Fibroblast of the aortic adventitia (primary cell): ENCODE results near the gene TBC1D22A. TPM values are rescaled to one million over a fixed set of nuclear protein-coding genes. Genes with fewer than 3 reads are reported as not detected.
A peak's percentile ranks its signal among the peaks of the same experiment; 100 is the strongest.

Experiments used
- DNase-seq: peaks from one replicate; pipeline ENCODE4 v3.0.0-alpha.2; 2010; ENCODE audit warnings: low read depth
- H3K4me3 ChIP-seq: 2 replicates; pipeline ENCODE4 v1.5.1; 2011; ENCODE audit warnings: low read depth, mild to moderate bottlenecking, control low read depth, low read length, moderate library complexity
- total RNA-seq: library from RNA; depleted of rRNA; stranded (reverse); fragments of >200 nt; gene quantifications from 2 replicates; pipeline ENCODE4 v1.2.3, GENCODE V29; 2012; ENCODE audit warnings: low replicate concordance
- TF ChIP-seq, protein P1 (sequence below): IDR thresholded peaks from 2 replicates; pipeline ENCODE4 v1.5.1; 2011; ENCODE audit warnings: mild to moderate bottlenecking, low read length, control low read depth, inconsistent platforms; ENCODE audit not compliant: insufficient read depth

TBC1D22A gene
- total RNA-seq, 1 donor = 13.8 TPM

DNA sequence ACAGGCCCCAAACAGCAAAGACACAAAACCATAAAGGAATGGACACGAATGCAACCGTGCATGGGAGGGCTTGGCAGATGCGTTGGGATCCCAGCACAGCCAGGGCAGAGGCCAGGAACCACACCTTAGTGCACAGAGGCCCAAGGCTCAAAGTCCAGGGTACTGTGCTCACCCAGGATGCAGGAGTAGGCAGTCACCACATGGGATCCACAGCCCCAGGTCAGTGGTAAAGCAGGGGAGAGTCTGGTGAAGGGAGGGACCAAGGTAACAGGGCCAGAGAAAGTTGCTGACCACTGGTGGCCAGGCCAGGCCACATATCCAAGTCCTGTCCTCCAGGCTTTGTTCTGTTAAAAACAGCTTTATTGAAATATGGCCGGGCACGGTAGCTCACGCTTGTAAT, 17.9 kb upstream of the TBC1D22A start:
- no peak for DNase-seq
- no peak overlapping the region for H3K4me3 ChIP-seq
- TF ChIP-seq, protein P1, sequence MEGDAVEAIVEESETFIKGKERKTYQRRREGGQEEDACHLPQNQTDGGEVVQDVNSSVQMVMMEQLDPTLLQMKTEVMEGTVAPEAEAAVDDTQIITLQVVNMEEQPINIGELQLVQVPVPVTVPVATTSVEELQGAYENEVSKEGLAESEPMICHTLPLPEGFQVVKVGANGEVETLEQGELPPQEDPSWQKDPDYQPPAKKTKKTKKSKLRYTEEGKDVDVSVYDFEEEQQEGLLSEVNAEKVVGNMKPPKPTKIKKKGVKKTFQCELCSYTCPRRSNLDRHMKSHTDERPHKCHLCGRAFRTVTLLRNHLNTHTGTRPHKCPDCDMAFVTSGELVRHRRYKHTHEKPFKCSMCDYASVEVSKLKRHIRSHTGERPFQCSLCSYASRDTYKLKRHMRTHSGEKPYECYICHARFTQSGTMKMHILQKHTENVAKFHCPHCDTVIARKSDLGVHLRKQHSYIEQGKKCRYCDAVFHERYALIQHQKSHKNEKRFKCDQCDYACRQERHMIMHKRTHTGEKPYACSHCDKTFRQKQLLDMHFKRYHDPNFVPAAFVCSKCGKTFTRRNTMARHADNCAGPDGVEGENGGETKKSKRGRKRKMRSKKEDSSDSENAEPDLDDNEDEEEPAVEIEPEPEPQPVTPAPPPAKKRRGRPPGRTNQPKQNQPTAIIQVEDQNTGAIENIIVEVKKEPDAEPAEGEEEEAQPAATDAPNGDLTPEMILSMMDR = no peak

DNA sequence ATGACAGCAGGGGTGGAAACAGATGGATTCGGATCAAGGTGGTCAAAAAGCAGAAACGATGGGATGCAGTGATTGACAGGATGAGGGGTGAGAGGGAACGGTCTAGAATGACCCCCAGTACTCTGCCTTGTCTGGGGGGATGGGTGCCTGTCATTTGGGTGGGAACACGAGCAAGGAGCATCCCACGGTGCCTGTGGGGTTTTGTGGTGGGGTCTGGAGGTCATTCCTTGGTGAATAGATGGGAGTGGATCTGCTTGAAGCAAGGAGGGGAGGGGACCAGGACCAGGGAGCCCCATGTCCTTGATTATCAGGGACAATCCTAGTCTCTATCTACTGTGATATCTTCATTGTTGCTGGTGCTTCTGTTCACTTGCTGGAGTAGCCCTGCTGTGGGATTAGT, 16.3 kb upstream of the TBC1D22A start:
- TF ChIP-seq, protein P1 = no peak
- no peak overlapping the region for H3K4me3 ChIP-seq

DNA sequence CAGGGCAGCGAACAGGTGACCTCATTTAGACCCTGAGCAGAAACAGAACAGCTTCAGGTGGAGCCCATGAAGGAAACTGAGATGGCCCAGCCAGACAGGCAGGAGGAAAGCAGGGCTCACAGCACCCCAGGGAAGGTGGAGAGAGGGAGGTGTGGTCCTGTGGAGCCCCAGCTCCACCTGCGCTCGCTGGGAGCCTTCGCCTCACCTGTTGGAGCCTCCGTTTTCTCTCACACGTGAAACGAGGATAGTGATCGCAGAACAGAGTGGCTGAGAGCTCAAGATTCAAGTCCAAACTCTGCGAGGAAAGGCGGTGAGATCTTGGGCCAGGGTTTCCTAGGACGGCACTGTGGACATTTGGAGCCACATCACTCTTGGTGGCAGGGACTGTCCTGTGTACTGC, 15.8 kb upstream of the TBC1D22A start:
- TF ChIP-seq, protein P1 = no peak
- DNase-seq = no peak
- H3K4me3 ChIP-seq = no peak overlapping the region

More for the DNA sequence above, 16.3 kb upstream of the TBC1D22A start:
- no peak for DNase-seq

DNA sequence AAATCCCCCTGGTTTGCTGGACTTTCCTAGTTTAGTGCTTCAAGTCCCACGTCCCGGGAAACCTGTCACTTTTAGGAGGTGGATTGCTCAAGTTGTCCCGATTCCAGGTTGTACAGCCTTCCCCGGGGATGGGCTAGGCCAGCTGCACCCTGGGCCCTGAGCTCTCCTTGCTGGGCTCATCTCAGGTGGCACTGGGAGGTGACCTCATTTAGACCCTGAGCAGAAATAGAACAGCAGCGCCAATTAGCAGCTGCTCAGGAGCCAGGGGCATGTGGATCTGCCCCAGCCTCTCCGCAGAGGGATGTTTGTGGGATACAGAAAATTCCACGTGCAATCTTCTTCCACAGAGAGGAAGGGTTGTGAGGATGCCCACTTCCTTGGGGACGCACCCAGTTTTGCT, 14.8 kb upstream of the TBC1D22A start:
- no peak for DNase-seq
- H3K4me3 ChIP-seq = no peak overlapping the region
- TF ChIP-seq, protein P1 = no peak

DNA sequence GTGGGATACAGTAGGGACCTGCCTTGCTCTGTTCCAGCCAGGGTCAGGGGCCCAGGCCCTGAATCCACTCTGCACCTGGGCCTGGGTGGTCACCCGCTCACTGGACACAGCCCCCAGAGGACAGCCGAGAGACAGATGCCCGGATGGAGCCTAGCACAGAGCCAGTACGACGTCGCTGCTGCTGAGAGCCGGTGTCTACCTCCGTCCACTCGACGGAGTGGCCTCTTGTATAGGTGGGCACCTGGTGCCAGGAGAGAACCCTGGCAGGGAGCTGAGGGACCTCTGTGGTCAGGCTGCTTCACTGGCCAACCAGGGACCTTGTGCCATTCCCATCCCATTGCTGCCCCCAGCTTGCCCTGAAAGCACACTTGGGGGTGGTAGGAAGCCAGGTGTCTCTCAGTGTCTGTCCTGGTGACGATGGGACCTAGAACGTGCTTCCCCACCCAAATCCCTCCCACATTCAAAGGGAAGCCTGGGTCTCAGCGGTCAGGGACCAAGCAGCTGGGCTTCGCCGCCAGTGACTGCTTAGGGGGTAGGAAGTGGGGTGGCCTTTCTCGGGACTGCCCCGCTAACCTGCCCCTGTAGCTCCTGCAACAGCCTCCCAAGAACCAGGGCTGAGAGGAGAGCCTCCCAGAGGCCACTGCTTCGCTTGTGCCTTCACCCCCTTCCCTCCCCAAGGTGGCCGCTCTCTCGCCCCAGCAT, 14.1 kb upstream of the TBC1D22A start:
- H3K4me3 ChIP-seq = no peak overlapping the region
- TF ChIP-seq, protein P1 = no peak
- DNase-seq = no peak

DNA sequence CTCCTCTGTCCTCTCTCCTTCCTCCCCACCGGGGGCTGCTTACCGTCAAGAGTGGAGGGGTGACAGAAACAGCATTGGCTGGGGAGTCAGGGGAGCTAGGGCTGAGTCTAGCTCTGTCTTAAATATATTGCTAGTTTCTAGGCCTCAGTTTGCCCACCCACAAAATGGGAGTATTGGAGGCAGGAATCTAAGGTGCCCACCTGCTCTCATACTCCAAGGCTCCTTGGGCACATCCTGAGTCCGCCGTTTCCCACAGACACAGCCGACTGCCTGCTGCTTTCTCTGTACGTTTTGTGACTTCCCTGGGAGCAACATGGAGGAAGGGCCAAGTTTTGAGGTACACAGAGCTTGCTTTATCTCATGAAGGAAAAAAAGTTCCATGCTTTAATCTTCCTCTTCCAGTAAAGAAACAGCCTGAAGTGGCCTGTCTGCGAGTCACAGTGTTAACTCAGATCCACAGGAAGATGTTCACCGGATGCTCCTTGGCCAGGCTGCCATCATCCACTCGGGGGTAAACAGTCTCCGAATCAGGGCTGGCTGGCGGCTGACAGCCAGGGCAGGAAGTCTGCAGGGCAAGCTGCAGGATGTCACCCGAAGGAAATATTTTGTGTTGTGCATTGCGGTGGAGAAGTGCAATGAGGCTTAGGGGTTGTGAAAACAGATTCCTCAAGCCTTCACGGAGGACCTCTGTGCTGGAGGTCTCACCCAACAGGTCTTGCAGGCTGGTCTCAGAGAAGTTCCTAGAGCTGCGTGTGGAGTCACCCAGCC, 13.4 kb upstream of the TBC1D22A start:
- TF ChIP-seq, protein P1 = no peak
- peak; percentile 46 for DNase-seq
- H3K4me3 ChIP-seq = no peak overlapping the region
